HepG2 (cell line): Measurements from ENCODE around the gene TRIM66. TPM values are rescaled to one million over a fixed set of nuclear protein-coding genes. Genes with fewer than 3 reads are reported as not detected.

ENCODE experiments used
- ATAC-seq: fragments of 200-7000 bp; cut with Tn5 transposase; 3 replicates; pipeline ENCODE4 v1.9.1; 2020; ENCODE audit warnings: mild to moderate bottlenecking, moderate library complexity
- BruUV-seq: library from RNA; stranded (reverse); fragments of 400-500 nt; replicated peaks from 2 replicates; lab custom pipeline; 2021; lab: Mats Ljungman, UMichigan
- CTCF ChIA-PET: fragments of 300-600 bp; formaldehyde crosslinking; extraction: SDS; loops from one replicate; lab custom pipeline; 2021; ENCODE audit warnings: low total read pairs, inconsistent platforms, low intra/inter-chr PET ratio; lab: Yijun Ruan, JAX
- POLR2A ChIA-PET: fragments of 350-600 bp; sonication (Branson Sonifier 250); formaldehyde crosslinking; loops from one replicate; lab custom pipeline; 2020; ENCODE audit warnings: antibody characterized with exemption, inconsistent platforms; lab: Yijun Ruan, JAX
- DNase-seq: peaks from one replicate; pipeline ENCODE4 v3.0.0-alpha.2; 2015; ENCODE audit warnings: low spot score
- FAIRE-seq: peaks from 3 replicates; lab custom pipeline; 2011; peaks lifted over from hg19 to GRCh38; lab: Jason Lieb, UNC
- H2AFZ ChIP-seq: one replicate; pipeline ENCODE4 v1.6.1; 2011; ENCODE audit warnings: low read length, inconsistent platforms
- H3K27ac ChIP-seq: fragments of 300-600 bp; 3 replicates; pipeline ENCODE4 v1.8.0; 2011; ENCODE audit warnings: mixed run types, mild to moderate bottlenecking, mixed read lengths, low read length, inconsistent platforms; ENCODE audit not compliant: insufficient read depth; ENCODE audit errors: extremely low read length
- H3K27me3 ChIP-seq, 2 experiments: fragments of 200-600 bp in 1 of 2; 2 replicates in 1 of 2; 3 replicates in 1 of 2; pipeline versions ENCODE4 v1.6.0 to v1.8.0; 2011; ENCODE audit warnings: low read length in 2 of 2, mild to moderate bottlenecking in 2 of 2, moderate library complexity in 2 of 2, inconsistent platforms in 1 of 2; ENCODE audit not compliant: insufficient read depth in 2 of 2, control insufficient read depth in 1 of 2
- H3K36me3 ChIP-seq, 2 experiments: fragments of 200-600 bp in 1 of 2; replicated peaks in 1 of 2; 2 replicates in 1 of 2; 3 replicates in 1 of 2; pipeline versions ENCODE4 v1.5.1 to v1.8.0; 2011; ENCODE audit warnings: low read length in 2 of 2, inconsistent platforms in 1 of 2; ENCODE audit not compliant: insufficient read depth in 2 of 2, control insufficient read depth in 1 of 2
- H3K4me1 ChIP-seq: 2 replicates; pipeline ENCODE4 v1.5.1; 2012; ENCODE audit warnings: low read length, inconsistent platforms; ENCODE audit not compliant: insufficient read depth
- H3K4me2 ChIP-seq: 2 replicates; pipeline ENCODE4 v1.6.0; 2011; ENCODE audit warnings: low read depth, low read length, inconsistent platforms
- H3K4me3 ChIP-seq, 3 experiments: fragments of 200-600 bp in 1 of 3; sonication (generic), shearing (Covaris generic) in 1 of 3; replicated peaks in 1 of 3; 2 replicates each; pipeline ENCODE4 v1.5.1; 2011 to 2016; ENCODE audit warnings: low read length in 3 of 3, inconsistent platforms in 2 of 3, low read depth in 2 of 3, mild to moderate bottlenecking in 2 of 3, control low read depth in 1 of 3, mixed read lengths in 1 of 3; ENCODE audit not compliant: insufficient read depth in 1 of 3
- H3K79me2 ChIP-seq: one replicate; pipeline ENCODE4 v1.6.1; 2011; ENCODE audit warnings: low read length, inconsistent platforms; ENCODE audit not compliant: insufficient read depth
- H3K9ac ChIP-seq: 2 replicates; pipeline ENCODE4 v1.6.0; 2011; ENCODE audit warnings: mild to moderate bottlenecking, low read depth, low read length, inconsistent platforms; ENCODE audit not compliant: insufficient read depth
- H3K9me3 ChIP-seq: 2 replicates; pipeline ENCODE4 v1.5.1; 2012; ENCODE audit warnings: mild to moderate bottlenecking, low read length
- H4K20me1 ChIP-seq: 2 replicates; pipeline ENCODE4 v1.6.0; 2011; ENCODE audit warnings: inconsistent platforms, mild to moderate bottlenecking, low read length, moderate library complexity; ENCODE audit not compliant: insufficient read depth
- ARID2 ChIP-seq: sonication (generic); formaldehyde crosslinking; IDR thresholded peaks from 2 replicates; pipeline ENCODE4 v1.8.1; 2022; ENCODE audit warnings: mild to moderate bottlenecking, missing genetic modification reagents, borderline replicate concordance
- ATRX ChIP-seq: sonication (generic); formaldehyde crosslinking; IDR thresholded peaks from 2 replicates; pipeline ENCODE4 v1.4.0; 2020; ENCODE audit warnings: missing genetic modification reagents, borderline replicate concordance
- CHCHD3 ChIP-seq: sonication (generic); formaldehyde crosslinking; IDR thresholded peaks from 2 replicates; pipeline ENCODE4 v1.8.0; 2022; ENCODE audit warnings: mild to moderate bottlenecking, missing genetic modification reagents, moderate library complexity
- FOXP1 ChIP-seq, 2 experiments: fragments of 450-650 bp in 1 of 2; IDR thresholded peaks; 2 replicates each; pipeline ENCODE4 v1.6.1; 2017 to 2018; ENCODE audit warnings: antibody characterized with exemption in 1 of 2
- GTF3A ChIP-seq: sonication (generic); formaldehyde crosslinking; conservative IDR thresholded peaks from 2 replicates; pipeline ENCODE4 v1.4.0; 2020; ENCODE audit warnings: mild to moderate bottlenecking, missing genetic modification reagents
- NCOR1 ChIP-seq: fragments of 200-600 bp; sonication (generic); IDR thresholded peaks from 2 replicates; pipeline ENCODE4 v1.7.0; 2017; ENCODE audit warnings: antibody characterized with exemption, low read length, borderline replicate concordance
- NFKB2 ChIP-seq: sonication (generic); formaldehyde crosslinking; IDR thresholded peaks from 2 replicates; pipeline ENCODE4 v1.4.0; 2020; ENCODE audit warnings: missing genetic modification reagents, borderline replicate concordance
- TCF12 ChIP-seq, 2 experiments: fragments of 450-650 bp in 1 of 2; sonication (generic) in 1 of 2; formaldehyde crosslinking in 1 of 2; IDR thresholded peaks; 2 replicates each; pipeline versions ENCODE4 v1.6.1 to v1.8.0; 2017 to 2022; ENCODE audit warnings: antibody characterized with exemption in 1 of 2, mild to moderate bottlenecking in 1 of 2, missing genetic modification reagents in 1 of 2, moderate library complexity in 1 of 2
- TGIF2 ChIP-seq: IDR thresholded peaks from 2 replicates; pipeline ENCODE4 v1.6.1; 2016; ENCODE audit warnings: control low read depth, missing compliant biosample characterization
- ZFP90 ChIP-seq: sonication (generic); formaldehyde crosslinking; IDR thresholded peaks from 2 replicates; pipeline ENCODE4 v1.8.0; 2022; ENCODE audit warnings: missing genetic modification reagents, mild to moderate bottlenecking, inconsistent platforms, borderline replicate concordance
- ZNF160 ChIP-seq: sonication (generic); formaldehyde crosslinking; IDR thresholded peaks from 2 replicates; pipeline ENCODE4 v1.8.0; 2022; ENCODE audit warnings: mild to moderate bottlenecking, inconsistent platforms, missing genetic modification reagents
- ZNF234 ChIP-seq: sonication (generic); formaldehyde crosslinking; conservative IDR thresholded peaks from 2 replicates; pipeline ENCODE4 v1.5.1; 2020; ENCODE audit warnings: mild to moderate bottlenecking, missing genetic modification reagents
- ZNF430 ChIP-seq: sonication (generic); formaldehyde crosslinking; IDR thresholded peaks from 2 replicates; pipeline ENCODE4 v1.9.0; 2021; ENCODE audit warnings: mild to moderate bottlenecking, missing genetic modification reagents
- ZNF547 ChIP-seq: sonication (generic); formaldehyde crosslinking; IDR thresholded peaks from 2 replicates; pipeline ENCODE4 v1.5.1; 2020; ENCODE audit warnings: mild to moderate bottlenecking, missing genetic modification reagents
- ZNF703 ChIP-seq: sonication (generic); formaldehyde crosslinking; IDR thresholded peaks from 2 replicates; pipeline ENCODE4 v1.5.1; 2020; ENCODE audit warnings: missing genetic modification reagents, mild to moderate bottlenecking, moderate library complexity, borderline replicate concordance
- WGBS: methylation state at CpG from one replicate; pipeline ENCODE4 v1.1.6; 2017; ENCODE audit warnings: low lambda C conversion rate; 5-methylcytosine and 5-hydroxymethylcytosine counted together
- in situ Hi-C: cut with HindIII; loops from 2 replicates; pipeline ENCODE4 v1.10.0; 2017; ENCODE audit warnings: low pct_unique_long_range_greater_than_20kb; ENCODE audit not compliant: extremely low pct_ligation_motif_present
- intact Hi-C: fragments of 100-400 bp; cut with micrococcal nuclease; formaldehyde crosslinking; loops from one replicate; pipeline ENCODE4 v1.10.0; 2022; ENCODE audit not compliant: unreplicated experiment
- polyA plus RNA-seq, 8 experiments: library from polyadenylated mRNA; depleted of rRNA in 3 of 8; stranded (reverse) in 7 of 8; unstranded in 1 of 8; fragments of >200 nt; fragmentation: Illumina TruSeq in 4 of 8; extraction: Trizol in 4 of 8; gene quantifications; 2 replicates each; pipeline versions ENCODE4 v1.2.1 to v1.2.3, GENCODE V29; 2011 to 2016; ENCODE audit warnings: low read depth in 4 of 8, missing spikeins in 1 of 8, mixed read lengths in 1 of 8; ENCODE audit not compliant: insufficient read depth in 1 of 8
- total RNA-seq, 5 experiments: library from RNA; depleted of rRNA; stranded (reverse); fragments of >200 nt; fragmentation: Illumina TruSeq; extraction: Trizol; gene quantifications; 2 replicates each; pipeline ENCODE4 v1.2.3, GENCODE V29; 2016; ENCODE audit warnings: low read depth in 1 of 5
- TF ChIP-seq, protein P1 (sequence below): fragments of 450-650 bp; IDR thresholded peaks from 2 replicates; pipeline ENCODE4 v1.6.1; 2016
- TF ChIP-seq, protein P2 (sequence below): IDR thresholded peaks from 2 replicates; pipeline ENCODE4 v1.6.1; 2018; ENCODE audit warnings: missing genetic modification reagents
- TF ChIP-seq, protein P3 (sequence below): sonication (generic); formaldehyde crosslinking; IDR thresholded peaks from 2 replicates; pipeline ENCODE4 v1.8.1; 2023; ENCODE audit warnings: missing genetic modification reagents, mild to moderate bottlenecking, borderline replicate concordance

TRIM66 gene
- total and polyA plus RNA-seq, 2 of the 13 experiments (the other 11 are each of a cell fraction or from before 2014, with no cell fraction given): 4.9 to 6.1 TPM

DNA sequence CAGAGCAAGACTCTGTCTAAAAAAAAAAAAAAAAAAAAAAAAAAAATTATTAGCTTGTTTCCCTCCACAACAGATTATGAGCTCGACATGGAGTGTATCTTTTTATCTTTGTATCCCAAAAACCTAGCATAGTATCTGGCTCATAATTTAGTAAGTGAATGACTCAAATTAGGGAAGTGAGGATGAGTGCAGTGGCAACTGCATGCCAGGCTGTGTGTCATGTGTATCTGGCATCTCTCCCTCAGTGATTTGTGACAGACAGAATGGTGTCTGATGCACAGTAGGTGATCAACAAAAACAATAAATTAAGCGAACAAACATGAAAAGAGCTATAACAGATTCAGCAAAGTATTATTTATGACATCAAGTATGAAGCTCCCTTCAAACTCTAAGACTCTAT lies 95.7 kb downstream of the TRIM66 start:
- no peak overlapping the region for H3K4me3 ChIP-seq
- BruUV-seq: no TSS peak
- in situ Hi-C loops: no loop called here
- H3K36me3 ChIP-seq: no peaks in the 10 kb centered on the region
- intact Hi-C loops: no loop called here
- WGBS: 25% methylated on average over 2 of the region's 2 CpGs
- no peak for DNase-seq
- FAIRE-seq: no peak
- H3K4me2 ChIP-seq: no peak overlapping the region
- no peaks in the 10 kb centered on the region for H3K79me2 ChIP-seq
- ChIA-PET CTCF (no interaction called here), POLR2A (no interaction called here)
- H3K9me3 ChIP-seq: no peaks in the 10 kb centered on the region
- no peak for ATAC-seq
- H3K9ac ChIP-seq: no peak overlapping the region
- H4K20me1 ChIP-seq: no peaks in the 10 kb centered on the region
- peaks cover 12% of the 10 kb centered on the region for H3K4me1 ChIP-seq
- H3K27ac ChIP-seq: no peak overlapping the region
- no peak overlapping the region for H2AFZ ChIP-seq
- H3K27me3 ChIP-seq: no peaks in the 10 kb centered on the region
- TF ChIP-seq ATRX (CRISPR knock-in tag): no peak
- no peak for TF ChIP-seq ZNF703
- TF ChIP-seq ZNF234: no peak
- TF ChIP-seq ZNF547 (CRISPR knock-in tag): no peak
- TF ChIP-seq, protein P1, sequence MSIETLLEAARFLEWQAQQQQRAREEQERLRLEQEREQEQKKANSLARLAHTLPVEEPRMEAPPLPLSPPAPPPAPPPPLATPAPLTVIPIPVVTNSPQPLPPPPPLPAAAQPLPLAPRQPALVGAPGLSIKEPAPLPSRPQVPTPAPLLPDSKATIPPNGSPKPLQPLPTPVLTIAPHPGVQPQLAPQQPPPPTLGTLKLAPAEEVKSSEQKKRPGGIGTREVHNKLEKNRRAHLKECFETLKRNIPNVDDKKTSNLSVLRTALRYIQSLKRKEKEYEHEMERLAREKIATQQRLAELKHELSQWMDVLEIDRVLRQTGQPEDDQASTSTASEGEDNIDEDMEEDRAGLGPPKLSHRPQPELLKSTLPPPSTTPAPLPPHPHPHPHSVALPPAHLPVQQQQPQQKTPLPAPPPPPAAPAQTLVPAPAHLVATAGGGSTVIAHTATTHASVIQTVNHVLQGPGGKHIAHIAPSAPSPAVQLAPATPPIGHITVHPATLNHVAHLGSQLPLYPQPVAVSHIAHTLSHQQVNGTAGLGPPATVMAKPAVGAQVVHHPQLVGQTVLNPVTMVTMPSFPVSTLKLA: no peak
- TF ChIP-seq CHCHD3 (CRISPR knock-in tag): no peak
- TF ChIP-seq, protein P2, sequence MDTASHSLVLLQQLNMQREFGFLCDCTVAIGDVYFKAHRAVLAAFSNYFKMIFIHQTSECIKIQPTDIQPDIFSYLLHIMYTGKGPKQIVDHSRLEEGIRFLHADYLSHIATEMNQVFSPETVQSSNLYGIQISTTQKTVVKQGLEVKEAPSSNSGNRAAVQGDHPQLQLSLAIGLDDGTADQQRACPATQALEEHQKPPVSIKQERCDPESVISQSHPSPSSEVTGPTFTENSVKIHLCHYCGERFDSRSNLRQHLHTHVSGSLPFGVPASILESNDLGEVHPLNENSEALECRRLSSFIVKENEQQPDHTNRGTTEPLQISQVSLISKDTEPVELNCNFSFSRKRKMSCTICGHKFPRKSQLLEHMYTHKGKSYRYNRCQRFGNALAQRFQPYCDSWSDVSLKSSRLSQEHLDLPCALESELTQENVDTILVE: no peak
- TF ChIP-seq NFKB2 (CRISPR knock-in tag): no peak
- TF ChIP-seq, protein P3, sequence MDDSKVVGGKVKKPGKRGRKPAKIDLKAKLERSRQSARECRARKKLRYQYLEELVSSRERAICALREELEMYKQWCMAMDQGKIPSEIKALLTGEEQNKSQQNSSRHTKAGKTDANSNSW (CRISPR knock-in tag): no peak
- TF ChIP-seq ZFP90 (CRISPR knock-in tag): no peak
- TF ChIP-seq ZNF430 (CRISPR knock-in tag): no peak
- TF ChIP-seq NCOR1: no peak
- no peak for TF ChIP-seq FOXP1 (IDR thresholded peaks at IDR 0.05)
- no peak for TF ChIP-seq FOXP1 (CRISPR knock-in tag; IDR thresholded peaks at IDR 0.05)
- TF ChIP-seq ARID2 (CRISPR knock-in tag): no peak
- TF ChIP-seq TGIF2: no peak
- TF ChIP-seq ZNF160 (CRISPR knock-in tag): no peak
- no peak for TF ChIP-seq GTF3A
- no peak for TF ChIP-seq TCF12 (IDR thresholded peaks at IDR 0.05)
- TF ChIP-seq TCF12 (CRISPR knock-in tag; IDR thresholded peaks at IDR 0.05): no peak
